Heart left ventricle (tissue), 16 donors: Measurements from ENCODE around the gene RPGRIP1L. TPM values are rescaled to one million over a fixed set of nuclear protein-coding genes. Genes with fewer than 3 reads are reported as not detected.

Experiments
- ATAC-seq, 4 donors: fragments of 200-7000 bp; cut with Tn5 transposase; one replicate each; pipeline ENCODE4 v1.9.1; 2020 to 2022; ENCODE audit warnings: moderate library complexity in 4 of 4, mild to moderate bottlenecking in 3 of 4, moderate number of reproducible peaks in 1 of 4
- DNase-seq, 5 donors: peaks; one replicate each; pipeline ENCODE4 v3.0.0-alpha.2; 2020
- H3K27ac ChIP-seq, 12 donors: fragments of 200-600 bp; sonication (generic) in 4 of 12; one replicate each; pipeline versions ENCODE4 v1.5.0 to v1.8.0; 2016 to 2022; ENCODE audit warnings: mild to moderate bottlenecking in 2 of 12
- H3K27me3 ChIP-seq, 9 donors: fragments of 200-600 bp; sonication (generic) in 2 of 9; one replicate each; pipeline versions ENCODE4 v1.5.1 to v1.8.0; 2016 to 2022; ENCODE audit warnings: mild to moderate bottlenecking in 3 of 9
- H3K36me3 ChIP-seq, 9 donors: fragments of 200-600 bp; sonication (generic) in 2 of 9; one replicate each; pipeline versions ENCODE4 v1.5.0 to v1.8.0; 2018 to 2022; ENCODE audit warnings: mild to moderate bottlenecking in 2 of 9
- H3K4me1 ChIP-seq, 12 donors: fragments of 200-600 bp; sonication (generic) in 4 of 12; one replicate each; pipeline versions ENCODE4 v1.5.0 to v1.8.0; 2016 to 2022; ENCODE audit warnings: mild to moderate bottlenecking in 3 of 12
- H3K4me3 ChIP-seq, 12 donors: fragments of 200-600 bp; sonication (generic) in 4 of 12; one replicate each; pipeline versions ENCODE4 v1.5.0 to v1.8.0; 2017 to 2022; ENCODE audit warnings: mild to moderate bottlenecking in 9 of 12, moderate library complexity in 4 of 12
- H3K9me3 ChIP-seq, 12 donors: fragments of 200-600 bp; sonication (generic) in 4 of 12; one replicate each; pipeline versions ENCODE4 v1.5.0 to v1.8.0; 2016 to 2022; ENCODE audit warnings: mild to moderate bottlenecking in 1 of 12
- POLR2A ChIP-seq, 2 donors: fragments of 450-650 bp; IDR thresholded peaks; one replicate each; pipeline ENCODE4 v1.6.1; 2017; ENCODE audit warnings: antibody characterized with exemption in 2 of 2, mild to moderate bottlenecking in 2 of 2, moderate library complexity in 2 of 2
- WGBS, 4 donors: extraction: QIAGEN DNeasy Blood & Tissue Kit in 2 of 4; methylation state at CpG; one replicate each; pipeline versions ENCODE4 v1.1.5 to v1.1.7; 2013 to 2018; 5-methylcytosine and 5-hydroxymethylcytosine counted together
- intact Hi-C, 10 donors: fragments of 100-400 bp; cut with DNase I; formaldehyde crosslinking; loops; one replicate each; pipeline versions ENCODE4 v1.11.1 to v1.14.2; 2022
- polyA plus RNA-seq, 2 donors: library from polyadenylated mRNA; stranded (reverse); fragments of 200-250 nt; gene quantifications; one replicate each; pipeline ENCODE4 v1.2.3, GENCODE V29; 2013
- total RNA-seq, 9 donors: library from RNA; depleted of rRNA in 2 of 9; stranded (reverse); fragments of >200 nt in 2 of 9; fragmentation: NEBNext Ultra II Directional in 3 of 9; extraction: Animal tissue kit (Norgen Biotek cat#: 25700) in 3 of 9; gene quantifications; one replicate each; pipeline versions ENCODE4 v1.1.0 to v1.2.4, GENCODE V29; 2016 to 2023
- TF ChIP-seq, protein P1 (sequence below), 12 donors: fragments of 200-600 bp; sonication (generic) in 4 of 12; IDR thresholded peaks; one replicate each; pipeline versions ENCODE4 v1.5.0 to v1.8.0; 2018 to 2022; ENCODE audit warnings: antibody characterized with exemption in 12 of 12, mild to moderate bottlenecking in 5 of 12
- donor health status: ischemic (EF 13 %, LVEDD 7.1; RV severe dilation, severe dysfunction).
- donor health status: healthy with polysubstance abuse.
- donor health status: DM: no; HTN: yes; CAD: no.
- donor health status: DM: no; HTN: no; CAD: no.
- donor health status: ischemic (EF 25% LVEDD 6.9; RV normal size, moderate dysfunction).
- donor health status: ischemic (EF 25% LVEDD 5.7; RV mildly dilated, moderate dysfunction).
- donor health status: healthy.
- donor health status: DM: yes; HTN: yes; CAD: no.
- donor health status: ischemic (EF 35%, LVEDD 5.7; RV mildly dilated, moderate dysfunction).
- donor health status: nonischemic (EF 11% LVEDD 7.7; RV severe dilation, severe dysfunction).
- donor health status: DM: yes; HTN: yes; CAD: no.
- donor health status: PGD.
- donor health status: ischemic (EF 29% LVEDD 5.4; RV normal size, mild dysfunction).
- donor health status: nonischemic (EF 23%, LVEDD 6.1; RV moderate dilation, normal function).

Gene RPGRIP1L
- total and polyA plus RNA-seq, 11 donors: 0.69 to 4.6 (median 2.3) TPM

GRCh38 chr16:53636978-53637377, 66.7 kb downstream of the RPGRIP1L start:
- DNase-seq (no peak), ATAC-seq (no peak)
- TF ChIP-seq, protein P1, sequence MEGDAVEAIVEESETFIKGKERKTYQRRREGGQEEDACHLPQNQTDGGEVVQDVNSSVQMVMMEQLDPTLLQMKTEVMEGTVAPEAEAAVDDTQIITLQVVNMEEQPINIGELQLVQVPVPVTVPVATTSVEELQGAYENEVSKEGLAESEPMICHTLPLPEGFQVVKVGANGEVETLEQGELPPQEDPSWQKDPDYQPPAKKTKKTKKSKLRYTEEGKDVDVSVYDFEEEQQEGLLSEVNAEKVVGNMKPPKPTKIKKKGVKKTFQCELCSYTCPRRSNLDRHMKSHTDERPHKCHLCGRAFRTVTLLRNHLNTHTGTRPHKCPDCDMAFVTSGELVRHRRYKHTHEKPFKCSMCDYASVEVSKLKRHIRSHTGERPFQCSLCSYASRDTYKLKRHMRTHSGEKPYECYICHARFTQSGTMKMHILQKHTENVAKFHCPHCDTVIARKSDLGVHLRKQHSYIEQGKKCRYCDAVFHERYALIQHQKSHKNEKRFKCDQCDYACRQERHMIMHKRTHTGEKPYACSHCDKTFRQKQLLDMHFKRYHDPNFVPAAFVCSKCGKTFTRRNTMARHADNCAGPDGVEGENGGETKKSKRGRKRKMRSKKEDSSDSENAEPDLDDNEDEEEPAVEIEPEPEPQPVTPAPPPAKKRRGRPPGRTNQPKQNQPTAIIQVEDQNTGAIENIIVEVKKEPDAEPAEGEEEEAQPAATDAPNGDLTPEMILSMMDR (IDR thresholded peaks at IDR 0.05): no peak
- no peak for TF ChIP-seq POLR2A (IDR thresholded peaks at IDR 0.05)
- 75 to 85% (median 76%) methylated on average over 2 of the region's 2 CpGs for WGBS, 4 donors
- no peaks in the 10 kb centered on the region for H3K4me1 ChIP-seq
- intact Hi-C loops: no loop called here
- H3K27me3 ChIP-seq: no peaks in the 10 kb centered on the region
- H3K36me3 ChIP-seq: peaks cover 0 to 27% (median 3%) of the 10 kb centered on the region in 9 donors
- no peak overlapping the region for H3K4me3 ChIP-seq
- H3K9me3 ChIP-seq: no peaks in the 10 kb centered on the region
- no peak overlapping the region for H3K27ac ChIP-seq

GRCh38 chr16:53632526-53632925, 71.1 kb downstream of the RPGRIP1L start:
- DNase-seq (no peak), ATAC-seq (no peak)
- no peak overlapping the region for H3K4me3 ChIP-seq
- H3K27ac ChIP-seq: no peak overlapping the region
- TF ChIP-seq POLR2A (IDR thresholded peaks at IDR 0.05): no peak
- TF ChIP-seq, protein P1 (IDR thresholded peaks at IDR 0.05): no peak
- no peaks in the 10 kb centered on the region for H3K4me1 ChIP-seq
- H3K9me3 ChIP-seq: no peaks in the 10 kb centered on the region
- intact Hi-C loops: loop anchor here in 1 of 10 donors (2.0 kb wide), 1 partner anchor 54 kb away; no protein-coding TSS in a partner anchor
- H3K27me3 ChIP-seq: no peaks in the 10 kb centered on the region
- H3K36me3 ChIP-seq: peaks cover 0 to 14% (median 0%) of the 10 kb centered on the region in 9 donors
- WGBS, 4 donors: 83 to 92% (median 87%) methylated on average over 2 of the region's 2 CpGs

DNA sequence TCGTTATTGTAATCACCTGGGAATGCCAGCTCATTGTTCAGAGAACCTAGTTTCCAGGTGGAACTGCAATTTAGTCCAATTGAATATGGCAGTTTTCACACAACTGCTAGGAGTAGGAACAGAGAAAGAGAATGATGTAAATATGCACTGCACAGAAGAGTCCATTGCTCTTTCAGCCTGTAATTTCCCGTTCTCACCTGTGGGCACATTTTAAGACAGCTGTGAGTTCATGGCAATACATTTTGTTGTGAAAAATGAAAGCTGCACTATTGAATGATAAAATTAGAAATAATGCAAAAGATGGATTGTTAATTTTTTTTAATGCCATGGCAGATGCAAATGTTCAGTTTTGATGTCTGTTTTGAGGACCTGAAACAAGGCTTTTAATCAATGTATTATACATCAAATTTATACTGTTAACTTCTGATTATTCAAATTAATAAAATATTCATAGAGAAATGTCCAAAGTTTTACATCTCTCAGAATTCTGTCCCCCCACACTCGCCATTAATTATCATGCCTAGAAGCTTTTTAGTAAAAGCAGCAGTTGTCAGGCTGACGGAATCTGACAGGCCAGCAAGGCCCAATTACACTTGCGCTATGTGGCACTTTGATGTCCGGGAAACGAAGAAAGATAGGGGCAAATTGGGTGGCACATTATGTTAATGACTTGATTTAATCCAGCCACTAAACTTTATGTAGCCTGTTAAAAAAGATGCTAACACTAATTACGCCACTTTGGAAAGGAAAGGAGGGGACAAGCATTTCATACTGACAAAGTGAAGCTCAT, 72.2 kb downstream of the RPGRIP1L start:
- H3K27me3 ChIP-seq: no peaks in the 10 kb centered on the region
- ATAC-seq (no peak), DNase-seq (no peak)
- H3K27ac ChIP-seq: no peak overlapping the region
- intact Hi-C loops: loop anchor here in 1 of 10 donors (2.0 kb wide), 1 partner anchor 53 kb away; no protein-coding TSS in a partner anchor
- no peaks in the 10 kb centered on the region for H3K9me3 ChIP-seq
- WGBS, 4 donors: 85 to 96% (median 90%) methylated on average over 8 of the region's 8 CpGs
- H3K4me3 ChIP-seq: no peak overlapping the region
- H3K36me3 ChIP-seq: peaks cover 0 to 11% (median 0%) of the 10 kb centered on the region in 9 donors
- no peak for TF ChIP-seq POLR2A (IDR thresholded peaks at IDR 0.05)
- TF ChIP-seq, protein P1 (IDR thresholded peaks at IDR 0.05): no peak
- H3K4me1 ChIP-seq: no peaks in the 10 kb centered on the region

DNA sequence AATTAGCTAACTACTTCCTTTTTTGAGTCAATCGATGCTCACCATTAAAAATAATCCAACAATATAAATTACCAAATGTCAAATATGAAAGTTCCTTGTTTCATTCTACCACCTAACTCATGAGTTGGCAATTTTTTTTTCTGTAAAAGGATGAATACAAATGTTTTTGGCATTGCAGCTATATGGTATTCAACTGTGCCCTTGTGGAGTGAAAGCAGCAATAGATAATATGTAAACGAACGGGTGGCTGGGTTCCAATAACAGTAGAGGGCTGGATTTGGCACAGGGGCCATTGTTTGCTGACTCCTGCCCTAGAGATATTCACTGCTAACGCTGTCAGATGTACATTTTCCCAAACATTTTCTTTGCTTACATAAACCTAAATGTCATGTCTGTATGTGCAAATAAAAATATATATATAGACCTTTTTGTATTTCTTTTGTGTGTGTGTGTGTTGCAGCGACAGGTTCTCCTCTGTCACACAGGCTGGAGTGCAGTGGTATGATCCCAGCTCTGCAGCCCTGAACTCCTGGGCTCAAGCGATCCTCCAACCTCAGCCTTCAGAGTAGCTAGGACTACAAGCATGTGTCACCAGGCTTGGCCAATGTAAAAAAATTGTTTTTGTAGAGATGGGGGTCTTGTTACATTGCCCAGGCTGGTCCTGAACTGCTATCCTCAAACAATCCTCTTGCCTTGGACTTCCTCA, 73.9 kb downstream of the RPGRIP1L start:
- no peak overlapping the region for H3K4me3 ChIP-seq
- no peak for DNase-seq
- intact Hi-C loops: no loop called here

More for the DNA sequence above, 73.9 kb downstream of the RPGRIP1L start:
- TF ChIP-seq POLR2A (IDR thresholded peaks at IDR 0.05): no peak
- TF ChIP-seq, protein P1 (IDR thresholded peaks at IDR 0.05): no peak
- Histone ChIP-seq H3K36me3 (peaks cover 0 to 3% (median 0%) of the 10 kb centered on the region in 9 donors), H3K4me1 (no peaks in the 10 kb centered on the region), H3K27me3 (no peaks in the 10 kb centered on the region), H3K27ac (no peak overlapping the region), H3K9me3 (no peaks in the 10 kb centered on the region)
- 66 to 74% (median 69%) methylated on average over 6 of the region's 6 CpGs for WGBS, 4 donors
- ATAC-seq: no peak
